Left renal pelvis (tissue), 4 donors: Measurements from ENCODE around the gene LPGAT1. TPM values are rescaled to one million over a fixed set of nuclear protein-coding genes. Genes with fewer than 3 reads are reported as not detected.
"Not testable (repeated sequence)": the region's sequence is repeated elsewhere in the genome, so short reads cannot be mapped to it uniquely, and the experiment has no call there.

Experiments used
- DNase-seq, 4 donors: peaks; one replicate each; pipeline ENCODE4 v3.0.0-alpha.2; 2013; ENCODE audit warnings: low read depth in 4 of 4, low spot score in 3 of 4
- polyA plus RNA-seq, 4 donors: library from polyadenylated mRNA; unstranded; fragments of 120-200 nt; gene quantifications; one replicate each; pipeline ENCODE4 v1.2.1, GENCODE V29; 2013; ENCODE audit not compliant: insufficient read length in 4 of 4

LPGAT1 gene
- polyA plus RNA-seq, 4 donors: 23.5 to 28.9 (median 27.6) TPM

- no peak for DNase-seq
Observed at GRCh38 chr1:211736351-211736915, 94.1 kb downstream of the LPGAT1 start.

- DNase-seq: no peak
Observed at GRCh38 chr1:211735208-211736170, 95.1 kb downstream of the LPGAT1 start.

- DNase-seq: no peak
Observed at GRCh38 chr1:211734791-211735190, 95.8 kb downstream of the LPGAT1 start.

DNA sequence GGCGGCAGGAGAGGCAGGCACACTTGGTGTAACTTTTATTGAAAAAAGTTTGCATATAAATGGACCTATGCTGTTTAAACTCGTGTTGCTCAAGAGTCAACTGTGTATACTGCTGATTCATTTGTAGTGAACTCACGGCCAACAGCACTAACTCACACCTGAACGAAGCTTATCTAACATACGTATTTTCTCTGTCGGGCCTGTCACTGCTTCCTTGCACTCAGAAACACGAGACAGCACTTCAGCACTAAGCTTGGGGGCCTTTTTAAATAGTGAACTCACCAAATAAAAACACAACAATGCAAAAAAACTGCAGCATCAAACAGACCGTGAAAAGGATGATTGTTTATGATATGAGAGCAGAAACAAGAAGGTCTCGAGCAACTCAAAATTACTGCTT is 96.2 kb downstream of the LPGAT1 start:
- DNase-seq: no peak

- no peak for DNase-seq
Observed at GRCh38 chr1:211732293-211732980, 98.1 kb downstream of the LPGAT1 start.

- no peak for DNase-seq
Observed at GRCh38 chr1:211731456-211732292, 98.9 kb downstream of the LPGAT1 start.

- no peak for DNase-seq
Observed at GRCh38 chr1:211730347-211730746, 100.2 kb downstream of the LPGAT1 start.

- DNase-seq: no peak
Observed at GRCh38 chr1:211729238-211729637, 101.3 kb downstream of the LPGAT1 start.

- no peak for DNase-seq
Observed at GRCh38 chr1:211726467-211726995, 104.0 kb downstream of the LPGAT1 start.

DNA sequence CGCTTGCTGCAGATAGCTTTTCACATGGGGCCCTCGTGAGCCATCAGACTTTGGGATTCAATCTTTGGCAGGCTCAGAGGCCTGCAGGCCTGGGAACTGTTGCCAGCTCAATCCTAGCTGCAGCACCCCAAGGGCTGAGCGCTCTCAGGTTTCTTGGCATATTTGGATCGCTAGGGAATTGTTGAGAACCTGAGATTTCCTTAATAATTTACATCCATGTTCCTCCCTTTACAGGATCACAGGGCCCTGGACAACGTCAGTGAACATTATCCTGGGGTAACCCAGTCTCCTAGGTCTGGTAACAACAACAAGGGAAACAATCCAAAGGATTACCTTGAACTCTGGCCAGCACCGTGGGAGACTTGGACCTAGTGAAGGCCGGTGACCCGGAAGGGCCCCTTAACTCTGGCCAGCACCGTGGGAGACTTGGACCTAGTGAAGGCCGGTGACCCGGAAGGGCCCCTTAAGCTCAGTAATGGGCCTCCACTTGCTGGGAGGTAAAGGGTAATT is 105.8 kb downstream of the LPGAT1 start:
- no peak for DNase-seq

- DNase-seq: no peak
Observed at GRCh38 chr1:211723273-211723672, 107.3 kb downstream of the LPGAT1 start.

DNA sequence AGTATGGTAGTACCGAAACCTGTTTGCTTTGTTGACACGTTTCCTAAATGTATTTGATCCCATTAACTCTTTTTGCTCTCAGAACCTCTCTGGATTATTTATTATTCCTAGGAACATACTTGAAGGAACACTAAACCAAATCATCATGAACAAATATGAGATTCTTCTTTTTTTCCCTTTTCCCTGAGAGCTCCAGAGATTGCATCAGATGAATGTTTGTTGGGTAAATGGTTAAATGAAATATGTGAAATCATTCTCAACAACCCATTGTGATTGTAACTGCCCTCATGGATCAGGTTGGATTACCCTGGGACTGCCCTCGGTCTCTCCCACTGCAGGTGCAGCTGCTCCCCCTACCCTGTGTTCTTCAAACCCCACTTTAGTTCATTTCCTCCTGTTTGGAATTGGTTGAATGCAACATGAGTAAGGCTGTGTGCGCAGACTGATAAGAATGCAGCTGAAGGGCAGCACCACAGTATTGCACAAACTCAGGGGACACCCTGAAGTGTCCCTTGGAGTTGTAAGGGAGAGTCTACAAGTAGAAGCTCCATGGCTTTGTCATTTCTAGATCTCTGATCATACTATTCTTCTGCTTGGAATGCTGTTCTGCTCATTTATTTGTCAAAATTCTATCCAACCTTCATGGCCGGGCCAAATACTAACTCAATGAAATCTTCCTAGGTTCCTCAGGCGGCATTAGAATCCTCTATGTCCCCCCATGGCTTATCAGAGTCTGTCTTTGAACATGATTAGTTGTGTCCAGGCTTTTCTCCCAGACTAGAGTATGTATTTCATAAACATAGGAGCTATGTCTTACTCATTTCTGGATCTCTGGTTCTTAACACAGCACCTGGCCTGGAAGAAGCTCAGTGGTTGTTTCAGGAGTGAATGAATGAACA is 108.0 kb downstream of the LPGAT1 start:
- DNase-seq: no peak

GRCh38 chr1:211716555-211716954 is 114.0 kb downstream of the LPGAT1 start:
- DNase-seq: not testable (repeated sequence)

GRCh38 chr1:211715971-211716370 is 114.6 kb downstream of the LPGAT1 start:
- no peak for DNase-seq

- DNase-seq: no peak
Observed at GRCh38 chr1:211714154-211714553, 116.4 kb downstream of the LPGAT1 start.

GRCh38 chr1:211713231-211713630 is 117.3 kb downstream of the LPGAT1 start:
- DNase-seq: no peak

- DNase-seq: no peak
Observed at GRCh38 chr1:211711315-211711705, 119.3 kb downstream of the LPGAT1 start.

GRCh38 chr1:211710566-211711314 is 119.8 kb downstream of the LPGAT1 start:
- DNase-seq: no peak
